ENCODE results near the gene GNAT1.

- TF ChIP-seq CTCF (optimal IDR thresholded peaks at IDR 0.05 in 1 of 3, IDR thresholded peaks at IDR 0.05 in 1 of 3, conservative IDR thresholded peaks at IDR 0.05 in 1 of 3; ENCODE audit: extremely low read depth in 1 of 3, insufficient read depth in 2 of 3, low read length in 3 of 3) (peak in 1 of 3 experiments; percentile 3), EZH2 (IDR thresholded peaks at IDR 0.05; ENCODE audit: low read length) (no peak)
Observed at GRCh38 chr3:50224639-50225038, 33.2 kb downstream of the GNAT1 start.
